SK-N-SH (cell line): ENCODE results near the gene ULK3.

Source experiments
- FOXJ3 ChIP-seq: sonication (generic); formaldehyde crosslinking; IDR thresholded peaks from 2 replicates; pipeline ENCODE4 v1.5.1; 2020; ENCODE audit warnings: mild to moderate bottlenecking, missing genetic modification reagents
- POLR2AphosphoS5 ChIP-seq: IDR thresholded peaks from 2 replicates; pipeline ENCODE4 v1.6.1; 2012; ENCODE audit warnings: low read depth, low read length
- TF ChIP-seq, protein P1 (sequence below): fragments of 200-600 bp; sonication (generic); IDR thresholded peaks from 2 replicates; pipeline ENCODE4 v1.6.1; 2017; ENCODE audit warnings: antibody characterized with exemption, mild to moderate bottlenecking, moderate library complexity
- TF ChIP-seq, protein P2 (sequence below): IDR thresholded peaks from 2 replicates; pipeline ENCODE4 v1.4.0; 2012; ENCODE audit warnings: low read depth

DNA sequence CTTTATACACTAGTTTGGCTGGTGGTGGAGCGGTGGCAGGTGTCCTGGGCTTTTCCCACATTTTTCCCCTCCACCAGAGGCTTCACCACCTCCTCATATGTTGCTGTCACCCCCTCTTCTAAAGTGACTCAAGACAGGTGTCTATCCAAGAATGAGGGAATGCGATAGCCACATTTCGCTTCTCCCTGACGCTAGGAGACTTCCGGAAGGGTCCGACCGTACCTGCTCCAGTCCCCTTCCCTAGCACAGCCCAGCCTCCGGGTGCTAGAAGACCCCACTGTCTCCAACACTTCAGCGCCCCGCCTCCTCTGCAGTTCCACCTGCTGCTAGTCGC is 29.7 kb upstream of the ULK3 start:
- no peak for TF ChIP-seq FOXJ3 (CRISPR knock-in tag)
- TF ChIP-seq, protein P1, sequence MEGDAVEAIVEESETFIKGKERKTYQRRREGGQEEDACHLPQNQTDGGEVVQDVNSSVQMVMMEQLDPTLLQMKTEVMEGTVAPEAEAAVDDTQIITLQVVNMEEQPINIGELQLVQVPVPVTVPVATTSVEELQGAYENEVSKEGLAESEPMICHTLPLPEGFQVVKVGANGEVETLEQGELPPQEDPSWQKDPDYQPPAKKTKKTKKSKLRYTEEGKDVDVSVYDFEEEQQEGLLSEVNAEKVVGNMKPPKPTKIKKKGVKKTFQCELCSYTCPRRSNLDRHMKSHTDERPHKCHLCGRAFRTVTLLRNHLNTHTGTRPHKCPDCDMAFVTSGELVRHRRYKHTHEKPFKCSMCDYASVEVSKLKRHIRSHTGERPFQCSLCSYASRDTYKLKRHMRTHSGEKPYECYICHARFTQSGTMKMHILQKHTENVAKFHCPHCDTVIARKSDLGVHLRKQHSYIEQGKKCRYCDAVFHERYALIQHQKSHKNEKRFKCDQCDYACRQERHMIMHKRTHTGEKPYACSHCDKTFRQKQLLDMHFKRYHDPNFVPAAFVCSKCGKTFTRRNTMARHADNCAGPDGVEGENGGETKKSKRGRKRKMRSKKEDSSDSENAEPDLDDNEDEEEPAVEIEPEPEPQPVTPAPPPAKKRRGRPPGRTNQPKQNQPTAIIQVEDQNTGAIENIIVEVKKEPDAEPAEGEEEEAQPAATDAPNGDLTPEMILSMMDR, result no peak
- no peak for TF ChIP-seq POLR2AphosphoS5
- TF ChIP-seq, protein P2, sequence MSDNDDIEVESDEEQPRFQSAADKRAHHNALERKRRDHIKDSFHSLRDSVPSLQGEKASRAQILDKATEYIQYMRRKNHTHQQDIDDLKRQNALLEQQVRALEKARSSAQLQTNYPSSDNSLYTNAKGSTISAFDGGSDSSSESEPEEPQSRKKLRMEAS, result no peak
